Transverse colon (tissue), 4 donors: ENCODE measurements around the gene LDLRAD4.

Experiments
- CTCF ChIP-seq, 5 experiments: fragments of 200-600 bp in 3 of 5; fragments of 450-650 bp in 2 of 5; sonication (generic) in 3 of 5; IDR thresholded peaks; 1 replicate in 2 of 5; 2 replicates in 3 of 5; pipeline ENCODE4 v1.5.1; 2016 to 2017; ENCODE audit warnings: antibody characterized with exemption in 5 of 5, inconsistent platforms in 3 of 5, mild to moderate bottlenecking in 2 of 5, moderate library complexity in 1 of 5
- EP300 ChIP-seq: sonication (generic); formaldehyde crosslinking; IDR thresholded peaks from one replicate; pipeline ENCODE4 v1.6.1; 2017; ENCODE audit warnings: antibody characterized with exemption, low read depth
- POLR2A ChIP-seq: fragments of 450-650 bp; IDR thresholded peaks from one replicate; pipeline ENCODE4 v1.6.1; 2016; ENCODE audit warnings: antibody characterized with exemption, mild to moderate bottlenecking, moderate library complexity
- POLR2AphosphoS5 ChIP-seq, 3 donors: sonication (generic); formaldehyde crosslinking; IDR thresholded peaks; one replicate each; pipeline ENCODE4 v1.6.1; 2016; ENCODE audit warnings: antibody characterized with exemption in 3 of 3

GRCh38 chr18:13599031-13599430, 380.5 kb downstream of the LDLRAD4 start:
- TF ChIP-seq CTCF (IDR thresholded peaks at IDR 0.05) (no peak), POLR2AphosphoS5 (IDR thresholded peaks at IDR 0.05) (no peak), EP300 (no peak), POLR2A (no peak)
